HCT116 (cell line): ENCODE results near the gene MLLT6. TPM values are rescaled to one million over a fixed set of nuclear protein-coding genes. Genes with fewer than 3 reads are reported as not detected.

Experiments
- ATAC-seq: fragments of 200-7000 bp; cut with Tn5 transposase; 2 replicates; pipeline ENCODE4 v1.9.1; 2020; ENCODE audit warnings: mild to moderate bottlenecking, moderate library complexity
- BruUV-seq: library from RNA; stranded (reverse); fragments of 400-500 nt; replicated peaks from 2 replicates; lab custom pipeline; 2021; lab: Mats Ljungman, UMichigan
- CTCF ChIA-PET: fragments of 300-600 bp; sonication (Branson Sonifier 250); formaldehyde crosslinking; loops from one replicate; lab custom pipeline; 2021; ENCODE audit warnings: antibody characterized with exemption; lab: Charles Lee
- POLR2A ChIA-PET: fragments of 300-600, 350-600 bp; sonication (Branson Sonifier 250); formaldehyde crosslinking; loops from one replicate; lab custom pipeline; 2021; ENCODE audit warnings: antibody characterized with exemption; lab: Charles Lee
- RAD21 ChIA-PET, 2 experiments: fragments of 300-600 bp; sonication (Branson Sonifier 250); formaldehyde crosslinking; loops; one replicate each; lab custom pipeline; 2023; ENCODE audit warnings: low total read pairs in 2 of 2; ENCODE audit not compliant: uncharacterized antibody in 2 of 2, unreplicated experiment in 2 of 2, low non-redundant PET in 1 of 2; lab: Charles Lee
- DNase-seq: peaks from one replicate; pipeline ENCODE4 v3.0.0-alpha.2; 2010; ENCODE audit warnings: low read depth, low spot score
- H2AFZ ChIP-seq: fragments of 200-600 bp; shearing (Covaris generic), sonication (generic); 2 replicates; pipeline ENCODE4 v1.6.1; 2017; ENCODE audit warnings: low read depth, mixed run types, mixed read lengths, antibody characterized with exemption, low read length; ENCODE audit not compliant: poor library complexity, severe bottlenecking
- H3K27ac ChIP-seq: 2 replicates; pipeline ENCODE4 v1.5.1; 2012; ENCODE audit warnings: low read depth, low read length
- H3K27me3 ChIP-seq: fragments of 200-600 bp; sonication (generic); 2 replicates; pipeline ENCODE4 v1.6.1; 2016; ENCODE audit warnings: mixed run types, low read length, mixed read lengths; ENCODE audit not compliant: insufficient read depth
- H3K36me3 ChIP-seq, 2 experiments: fragments of 200-500 bp in 1 of 2; fragments of 200-600 bp in 1 of 2; sonication (Bioruptor generic) in 1 of 2; sonication (generic) in 1 of 2; 2 replicates each; pipeline versions ENCODE4 v1.5.1 to v1.6.1; 2014 to 2016; ENCODE audit warnings: low read length in 2 of 2, inconsistent platforms in 1 of 2, mixed read lengths in 1 of 2, mixed run types in 1 of 2; ENCODE audit not compliant: insufficient read depth in 2 of 2, control insufficient read depth in 1 of 2
- H3K4me1 ChIP-seq, 2 experiments: fragments of 200-600 bp in 1 of 2; sonication (generic) in 1 of 2; 2 replicates each; pipeline versions ENCODE4 v1.5.1 to v1.6.1; 2012 to 2017; ENCODE audit warnings: low read length in 2 of 2, inconsistent platforms in 1 of 2, mild to moderate bottlenecking in 1 of 2, mixed read lengths in 1 of 2, mixed run types in 1 of 2, moderate library complexity in 1 of 2; ENCODE audit not compliant: insufficient read depth in 2 of 2, control insufficient read depth in 1 of 2
- H3K4me2 ChIP-seq: fragments of 200-600 bp; sonication (generic); 2 replicates; pipeline ENCODE4 v1.6.1; 2017; ENCODE audit warnings: mixed run types, low read length, mixed read lengths
- H3K4me3 ChIP-seq, 2 experiments: fragments of 200-600 bp in 1 of 2; sonication (generic) in 1 of 2; replicated peaks in 1 of 2; 2 replicates each; pipeline ENCODE4 v1.5.1; 2011 to 2016; ENCODE audit warnings: low read length in 2 of 2, control low read depth in 1 of 2, low read depth in 1 of 2, mild to moderate bottlenecking in 1 of 2, mixed read lengths in 1 of 2, mixed run types in 1 of 2
- H3K79me2 ChIP-seq: fragments of 200-600 bp; sonication (generic); 2 replicates; pipeline ENCODE4 v1.6.1; 2017; ENCODE audit warnings: mild to moderate bottlenecking, mixed run types, low read length, moderate library complexity, mixed read lengths; ENCODE audit not compliant: insufficient read depth
- H3K9ac ChIP-seq: fragments of 200-600 bp; sonication (generic); 2 replicates; pipeline ENCODE4 v1.6.1; 2016; ENCODE audit warnings: low read length, mixed read lengths
- H3K9me2 ChIP-seq: fragments of 200-600 bp; sonication (generic), shearing (Covaris generic); 2 replicates; pipeline ENCODE4 v1.6.1; 2017; ENCODE audit warnings: mixed run types, mild to moderate bottlenecking, moderate library complexity; ENCODE audit not compliant: insufficient read depth
- H3K9me3 ChIP-seq, 2 experiments: fragments of 200-500 bp in 1 of 2; fragments of 200-600 bp in 1 of 2; sonication (Bioruptor generic) in 1 of 2; sonication (generic) in 1 of 2; 2 replicates each; pipeline ENCODE4 v1.6.1; 2014 to 2017; ENCODE audit warnings: low read length in 2 of 2, mixed read lengths in 2 of 2, inconsistent platforms in 1 of 2, low read depth in 1 of 2, mild to moderate bottlenecking in 1 of 2, mixed run types in 1 of 2, moderate library complexity in 1 of 2; ENCODE audit not compliant: control insufficient read depth in 1 of 2, insufficient read depth in 1 of 2
- H4K20me1 ChIP-seq: fragments of 200-600 bp; sonication (generic), shearing (Covaris generic); 2 replicates; pipeline ENCODE4 v1.6.1; 2017; ENCODE audit warnings: mixed run types, mild to moderate bottlenecking, moderate library complexity; ENCODE audit not compliant: insufficient read depth
- CBX3 ChIP-seq: IDR thresholded peaks from 2 replicates; pipeline ENCODE4 v1.6.1; 2012; ENCODE audit warnings: low read depth
- CEBPB ChIP-seq: IDR thresholded peaks from 2 replicates; pipeline ENCODE4 v1.6.1; 2012; ENCODE audit warnings: low read depth
- CTCF ChIP-seq, 3 experiments: fragments of 200-600 bp in 1 of 3; sonication (generic) in 1 of 3; IDR thresholded peaks in 2 of 3; conservative IDR thresholded peaks in 1 of 3; 2 replicates each; pipeline ENCODE4 v1.5.1; 2012 to 2017; ENCODE audit warnings: low read depth in 2 of 3, low read length in 2 of 3, antibody characterized with exemption in 1 of 3, borderline replicate concordance in 1 of 3, control low read depth in 1 of 3, mild to moderate bottlenecking in 1 of 3, mixed read lengths in 1 of 3, mixed run types in 1 of 3, moderate library complexity in 1 of 3; ENCODE audit not compliant: insufficient read depth in 1 of 3
- JUND ChIP-seq: IDR thresholded peaks from 2 replicates; pipeline ENCODE4 v1.6.1; 2012
- POLR2AphosphoS5 ChIP-seq: IDR thresholded peaks from 2 replicates; pipeline ENCODE4 v1.6.1; 2011; ENCODE audit warnings: mild to moderate bottlenecking, low read depth, low read length, moderate library complexity
- RAD21 ChIP-seq: IDR thresholded peaks from 2 replicates; pipeline ENCODE4 v1.6.1; 2012; ENCODE audit warnings: low read depth, mild to moderate bottlenecking
- SRF ChIP-seq: IDR thresholded peaks from 2 replicates; pipeline ENCODE4 v1.6.1; 2012; ENCODE audit warnings: low read depth
- TCF7L2 ChIP-seq: IDR thresholded peaks from 2 replicates; pipeline ENCODE4 v1.7.0; 2011; ENCODE audit warnings: borderline replicate concordance, inconsistent platforms; ENCODE audit not compliant: insufficient read depth, insufficient read length; ENCODE audit errors: extremely low read depth
- ZBTB33 ChIP-seq: IDR thresholded peaks from 2 replicates; pipeline ENCODE4 v1.6.1; 2011; ENCODE audit warnings: mild to moderate bottlenecking, low read length, moderate library complexity; ENCODE audit not compliant: insufficient replicate concordance; ENCODE audit errors: extremely low read depth
- ZFX ChIP-seq: fragments of 450-650 bp; IDR thresholded peaks from 2 replicates; pipeline ENCODE4 v1.6.1; 2017
- intact Hi-C: fragments of 100-400 bp; cut with micrococcal nuclease; formaldehyde crosslinking; loops from 2 replicates; pipeline ENCODE4 v1.10.0; 2022
- total RNA-seq: library from RNA; stranded (reverse); gene quantifications from one replicate; pipeline ENCODE4 v1.2.1, GENCODE V29; 2021; ENCODE audit not compliant: unreplicated experiment

The MLLT6 gene
- total RNA-seq, 1 experiment from 2014 or later, result 110 TPM

GRCh38 chr17:38671939-38672720, 32.9 kb upstream of the MLLT6 start:
- ChIA-PET POLR2A (interaction anchor here (1.3 kb wide), 1 partner anchor 9 kb away, joined by 3 read pairs; no protein-coding TSS in a partner anchor), RAD21 (no interaction called here)

More at GRCh38 chr17:38671939-38672720, 32.9 kb upstream of the MLLT6 start:
- Histone ChIP-seq H3K79me2 (peaks cover 19% of the 10 kb centered on the region; the same call in 1 of the 2 replicates), H4K20me1 (no peaks in the 10 kb centered on the region), H3K9ac (no peak overlapping the region), H3K9me3 (no peaks in the 10 kb centered on the region), H3K36me3 (no peaks in the 10 kb centered on the region), H3K4me1 (peaks cover 18 to 52% of the 10 kb centered on the region in 2 experiments), H3K27me3 (no peaks in the 10 kb centered on the region; the same call in 1 of the 2 replicates), H3K4me2 (peak overlapping the region; percentile 13; the same call in 1 of the 2 replicates), H3K9me2 (no peaks in the 10 kb centered on the region), H3K4me3 (no peak overlapping the region), H3K27ac (no peak overlapping the region), H2AFZ (no peak overlapping the region)
- no peak for TF ChIP-seq RAD21
- no peak for TF ChIP-seq CEBPB
- TF ChIP-seq SRF, result no peak
- TF ChIP-seq POLR2AphosphoS5, result no peak
- no peak for TF ChIP-seq CBX3
- no peak for TF ChIP-seq ZFX
- TF ChIP-seq JUND, result no peak
- no peak for TF ChIP-seq TCF7L2
- TF ChIP-seq CTCF (IDR thresholded peaks at IDR 0.05 in 2 of 3, conservative IDR thresholded peaks at IDR 0.05 in 1 of 3; ENCODE audit: borderline replicate concordance in 1 of 3, insufficient read depth in 1 of 3, low read depth in 2 of 3, low read length in 2 of 3), result no peak
- TF ChIP-seq ZBTB33, result no peak
- intact Hi-C loops, result no loop called here
- CTCF ChIA-PET, result interaction anchor here (0.9 to 1.0 kb wide), 2 partner anchors 9 to 63 kb away, joined by 3 to 4 read pairs; no protein-coding TSS in a partner anchor
- BruUV-seq, result TSS peak; percentile 84
- DNase-seq, result no peak
- ATAC-seq, result no peak
